ENCODE results near the gene TRIM9. TPM values are rescaled to one million over a fixed set of nuclear protein-coding genes. Genes with fewer than 3 reads are reported as not detected.
"Not testable (repeated sequence)": the region's sequence is repeated elsewhere in the genome, so short reads cannot be mapped to it uniquely, and the experiment has no call there.

TRIM9 gene
- total RNA-seq, 1 experiment from 2014 or later = 0.41 TPM

- peak; percentile 43 for DNase-seq (ENCODE audit: low read depth)
- in situ Hi-C loops (cut with HindIII; ENCODE audit: low pct_unique_long_range_greater_than_20kb, low sequenced_read_pairs) = no loop called here
Measured at GRCh38 chr14:50954811-50955372, 140.0 kb downstream of the TRIM9 start.

GRCh38 chr14:50953502-50953901 lies 141.4 kb downstream of the TRIM9 start:
- in situ Hi-C loops (cut with HindIII; ENCODE audit: low pct_unique_long_range_greater_than_20kb, low sequenced_read_pairs) = no loop called here
- DNase-seq (ENCODE audit: low read depth) = no peak

- in situ Hi-C loops (cut with HindIII; ENCODE audit: low pct_unique_long_range_greater_than_20kb, low sequenced_read_pairs) = no loop called here
Measured at GRCh38 chr14:50951032-50951431, 143.9 kb downstream of the TRIM9 start.

GRCh38 chr14:50948205-50948604 lies 146.7 kb downstream of the TRIM9 start:
- in situ Hi-C loops (cut with HindIII; ENCODE audit: low pct_unique_long_range_greater_than_20kb, low sequenced_read_pairs) = no loop called here
- no peak for DNase-seq (ENCODE audit: low read depth)

More at GRCh38 chr14:50951032-50951431, 143.9 kb downstream of the TRIM9 start:
- no peak for DNase-seq (ENCODE audit: low read depth)

GRCh38 chr14:50947446-50947845 lies 147.5 kb downstream of the TRIM9 start:
- no peak for DNase-seq (ENCODE audit: low read depth)
- in situ Hi-C loops (cut with HindIII; ENCODE audit: low pct_unique_long_range_greater_than_20kb, low sequenced_read_pairs) = no loop called here

- in situ Hi-C loops (cut with HindIII; ENCODE audit: low pct_unique_long_range_greater_than_20kb, low sequenced_read_pairs) = no loop called here
- DNase-seq (ENCODE audit: low read depth) = no peak
Measured at GRCh38 chr14:50946234-50946935, 148.5 kb downstream of the TRIM9 start.

- in situ Hi-C loops (cut with HindIII; ENCODE audit: low pct_unique_long_range_greater_than_20kb, low sequenced_read_pairs) = no loop called here
- peak; percentile 72 for DNase-seq (ENCODE audit: low read depth)
Measured at GRCh38 chr14:50944647-50945413, 150.1 kb downstream of the TRIM9 start.

- DNase-seq (ENCODE audit: low read depth) = peak; percentile 78
- in situ Hi-C loops (cut with HindIII; ENCODE audit: low pct_unique_long_range_greater_than_20kb, low sequenced_read_pairs) = no loop called here
Measured at GRCh38 chr14:50943943-50944646, 150.8 kb downstream of the TRIM9 start, which contains the start of gene PYGL. Gene PYGL (minus strand): TSS chr14:50944483. CDS start chr14:50944403, 80 bp downstream.

- in situ Hi-C loops (cut with HindIII; ENCODE audit: low pct_unique_long_range_greater_than_20kb, low sequenced_read_pairs) = no loop called here
- DNase-seq (ENCODE audit: low read depth) = peak; percentile 48
Measured at GRCh38 chr14:50943261-50943942, 151.5 kb downstream of the TRIM9 start.

GRCh38 chr14:50941638-50942037 lies 153.3 kb downstream of the TRIM9 start:
- DNase-seq (ENCODE audit: low read depth); in situ Hi-C loops (cut with HindIII; ENCODE audit: low pct_unique_long_range_greater_than_20kb, low sequenced_read_pairs): not testable (repeated sequence)

- no peak for DNase-seq (ENCODE audit: low read depth)
- in situ Hi-C loops (cut with HindIII; ENCODE audit: low pct_unique_long_range_greater_than_20kb, low sequenced_read_pairs) = no loop called here
Measured at GRCh38 chr14:50941151-50941550, 153.8 kb downstream of the TRIM9 start.

- in situ Hi-C loops (cut with HindIII; ENCODE audit: low pct_unique_long_range_greater_than_20kb, low sequenced_read_pairs) = no loop called here
- DNase-seq (ENCODE audit: low read depth) = no peak
Measured at GRCh38 chr14:50937800-50938199, 157.1 kb downstream of the TRIM9 start.

- in situ Hi-C loops (cut with HindIII; ENCODE audit: low pct_unique_long_range_greater_than_20kb, low sequenced_read_pairs) = no loop called here
- no peak for DNase-seq (ENCODE audit: low read depth)
Measured at GRCh38 chr14:50937325-50937724, 157.6 kb downstream of the TRIM9 start.

- in situ Hi-C loops (cut with HindIII; ENCODE audit: low pct_unique_long_range_greater_than_20kb, low sequenced_read_pairs) = no loop called here
- DNase-seq (ENCODE audit: low read depth) = no peak
Measured at GRCh38 chr14:50936882-50937281, 158.0 kb downstream of the TRIM9 start.

- DNase-seq (ENCODE audit: low read depth) = no peak
- in situ Hi-C loops (cut with HindIII; ENCODE audit: low pct_unique_long_range_greater_than_20kb, low sequenced_read_pairs) = no loop called here
Measured at GRCh38 chr14:50936016-50936340, 158.9 kb downstream of the TRIM9 start.

- in situ Hi-C loops (cut with HindIII; ENCODE audit: low pct_unique_long_range_greater_than_20kb, low sequenced_read_pairs) = no loop called here
- no peak for DNase-seq (ENCODE audit: low read depth)
Measured at GRCh38 chr14:50935126-50936015, 159.5 kb downstream of the TRIM9 start.
